C4-2B (cell line): ENCODE measurements around the gene PEBP1.
A peak's percentile ranks its signal among the peaks of the same experiment; 100 is the strongest.

Experiments used
- H3K27ac ChIP-seq: fragments of 450-650 bp; 2 replicates; pipeline ENCODE4 v1.5.1; 2017
- ZFX ChIP-seq: fragments of 450-650 bp; IDR thresholded peaks from 2 replicates; pipeline ENCODE4 v1.6.1; 2017
- TF ChIP-seq, protein P1 (sequence below): fragments of 450-650 bp; conservative IDR thresholded peaks from 2 replicates; pipeline ENCODE4 v1.5.1; 2017; ENCODE audit warnings: mild to moderate bottlenecking

PEBP1 gene

DNA sequence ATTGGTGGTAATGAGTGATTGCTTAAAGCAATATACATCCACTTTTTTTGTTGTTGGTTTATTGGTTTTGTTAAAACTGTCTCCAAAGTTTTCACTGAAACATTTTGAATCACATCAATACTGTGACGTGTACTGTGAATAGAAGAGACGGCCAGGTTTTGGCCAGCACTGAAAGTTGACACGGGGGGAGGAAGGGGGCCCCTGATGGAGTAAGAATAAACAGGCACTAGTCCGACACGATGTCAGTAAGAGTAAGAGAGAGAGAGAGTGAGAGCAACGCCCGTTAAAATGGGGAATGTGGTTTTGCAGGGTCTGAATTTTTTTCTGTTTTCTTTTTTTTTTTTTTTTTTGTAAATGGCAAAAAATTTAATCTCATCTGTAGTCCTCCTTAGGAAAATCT, 14.7 kb downstream of the PEBP1 start:
- TF ChIP-seq, protein P1, sequence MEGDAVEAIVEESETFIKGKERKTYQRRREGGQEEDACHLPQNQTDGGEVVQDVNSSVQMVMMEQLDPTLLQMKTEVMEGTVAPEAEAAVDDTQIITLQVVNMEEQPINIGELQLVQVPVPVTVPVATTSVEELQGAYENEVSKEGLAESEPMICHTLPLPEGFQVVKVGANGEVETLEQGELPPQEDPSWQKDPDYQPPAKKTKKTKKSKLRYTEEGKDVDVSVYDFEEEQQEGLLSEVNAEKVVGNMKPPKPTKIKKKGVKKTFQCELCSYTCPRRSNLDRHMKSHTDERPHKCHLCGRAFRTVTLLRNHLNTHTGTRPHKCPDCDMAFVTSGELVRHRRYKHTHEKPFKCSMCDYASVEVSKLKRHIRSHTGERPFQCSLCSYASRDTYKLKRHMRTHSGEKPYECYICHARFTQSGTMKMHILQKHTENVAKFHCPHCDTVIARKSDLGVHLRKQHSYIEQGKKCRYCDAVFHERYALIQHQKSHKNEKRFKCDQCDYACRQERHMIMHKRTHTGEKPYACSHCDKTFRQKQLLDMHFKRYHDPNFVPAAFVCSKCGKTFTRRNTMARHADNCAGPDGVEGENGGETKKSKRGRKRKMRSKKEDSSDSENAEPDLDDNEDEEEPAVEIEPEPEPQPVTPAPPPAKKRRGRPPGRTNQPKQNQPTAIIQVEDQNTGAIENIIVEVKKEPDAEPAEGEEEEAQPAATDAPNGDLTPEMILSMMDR = no peak
- no peak for TF ChIP-seq ZFX
- H3K27ac ChIP-seq = no peak overlapping the region

DNA sequence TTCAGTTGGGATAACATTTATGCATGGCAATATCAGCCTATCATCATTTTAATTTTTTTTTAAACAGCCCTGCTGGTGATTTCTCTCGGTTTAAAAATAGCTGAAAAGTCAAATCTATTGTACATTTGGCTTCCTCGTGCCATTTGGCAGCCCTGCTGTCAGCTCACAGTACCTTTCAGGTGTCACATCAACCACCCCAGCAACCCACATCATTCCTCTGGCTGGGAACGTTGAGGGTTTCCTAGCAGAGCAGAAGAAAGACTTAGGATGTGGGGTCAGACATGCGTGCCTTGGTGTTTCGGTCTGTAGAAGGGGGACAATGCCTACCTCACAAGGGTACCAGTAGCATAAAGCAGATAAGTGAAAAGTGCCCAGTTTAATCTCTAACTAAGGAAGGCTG, 15.8 kb downstream of the PEBP1 start:
- TF ChIP-seq ZFX = no peak
- TF ChIP-seq, protein P1 = no peak
- no peak overlapping the region for H3K27ac ChIP-seq

DNA sequence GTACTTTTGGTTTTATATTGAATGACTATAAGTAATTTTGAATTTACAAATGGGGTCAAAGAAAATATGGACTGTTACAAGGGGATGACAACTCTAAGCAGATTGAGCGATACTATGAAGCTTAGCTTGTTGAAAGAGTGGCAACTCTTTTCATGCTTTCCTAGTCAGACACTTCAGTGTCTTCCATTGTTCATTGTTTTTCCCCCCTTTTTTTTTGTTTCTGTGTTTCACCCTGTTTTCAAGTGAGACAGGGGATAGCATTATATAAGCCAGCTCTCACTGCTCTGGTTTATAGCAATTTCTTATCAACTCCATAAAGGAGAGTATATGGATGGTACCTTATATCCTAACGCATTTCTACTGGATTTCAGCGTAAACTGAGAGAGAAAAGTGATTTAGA, 24.6 kb downstream of the PEBP1 start:
- H3K27ac ChIP-seq = no peak overlapping the region
- TF ChIP-seq ZFX = no peak
- TF ChIP-seq, protein P1 = no peak

DNA sequence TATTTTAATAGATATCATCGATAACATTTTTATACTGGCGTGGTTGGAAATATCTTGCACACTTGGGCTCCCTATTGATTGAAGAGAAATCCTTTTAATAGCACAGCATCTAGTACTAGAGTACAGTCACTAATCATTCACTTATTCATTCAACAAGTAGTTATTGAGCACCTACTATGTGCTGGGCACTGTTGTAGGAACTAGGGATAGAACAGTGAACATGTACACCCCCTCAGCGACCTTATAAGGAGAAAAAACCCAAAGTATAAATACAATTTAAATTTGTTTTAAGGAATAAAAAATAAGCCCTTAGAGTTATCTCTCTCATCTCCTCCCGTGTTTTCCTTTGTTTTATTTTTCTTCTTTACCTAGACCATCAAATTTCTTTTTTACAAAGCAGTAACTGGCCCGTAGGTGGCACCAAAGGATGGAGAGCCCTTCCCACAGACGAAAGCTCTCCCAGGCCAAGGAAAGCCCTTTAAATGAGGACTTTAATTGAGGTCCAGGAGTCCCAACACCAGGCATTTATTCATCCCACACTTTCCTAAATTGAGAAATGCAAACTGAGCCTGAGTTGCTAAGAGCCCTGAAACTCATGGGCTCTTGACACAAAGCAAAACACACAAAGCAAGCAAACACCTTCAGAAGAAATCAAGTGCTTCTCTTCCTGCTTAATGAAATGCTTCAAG, 29.0 kb downstream of the PEBP1 start:
- no peak overlapping the region for H3K27ac ChIP-seq

DNA sequence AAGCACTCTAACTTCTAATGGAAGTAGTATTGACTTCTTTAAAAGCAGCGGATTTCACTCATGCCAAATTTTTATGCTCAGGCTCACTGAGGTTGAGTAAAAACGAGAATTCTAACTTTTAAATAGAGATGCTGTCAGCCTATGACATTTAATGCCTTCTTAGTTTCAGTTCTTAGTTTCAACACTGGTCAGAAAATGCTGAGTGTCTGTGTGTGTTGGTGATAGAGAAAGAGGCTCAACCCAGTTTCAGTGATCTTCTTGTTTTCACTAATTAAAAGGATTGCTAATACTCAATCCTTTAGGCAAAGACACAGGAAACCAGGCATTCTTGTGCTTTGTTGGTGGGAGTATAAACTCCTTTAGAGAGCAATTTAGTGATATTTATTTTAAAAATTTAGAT, 31.0 kb downstream of the PEBP1 start:
- no peak overlapping the region for H3K27ac ChIP-seq
- TF ChIP-seq ZFX = no peak
- TF ChIP-seq, protein P1 = no peak

More for the DNA sequence above, 29.0 kb downstream of the PEBP1 start:
- no peak for TF ChIP-seq ZFX
- TF ChIP-seq, protein P1 = peak; percentile 68

DNA sequence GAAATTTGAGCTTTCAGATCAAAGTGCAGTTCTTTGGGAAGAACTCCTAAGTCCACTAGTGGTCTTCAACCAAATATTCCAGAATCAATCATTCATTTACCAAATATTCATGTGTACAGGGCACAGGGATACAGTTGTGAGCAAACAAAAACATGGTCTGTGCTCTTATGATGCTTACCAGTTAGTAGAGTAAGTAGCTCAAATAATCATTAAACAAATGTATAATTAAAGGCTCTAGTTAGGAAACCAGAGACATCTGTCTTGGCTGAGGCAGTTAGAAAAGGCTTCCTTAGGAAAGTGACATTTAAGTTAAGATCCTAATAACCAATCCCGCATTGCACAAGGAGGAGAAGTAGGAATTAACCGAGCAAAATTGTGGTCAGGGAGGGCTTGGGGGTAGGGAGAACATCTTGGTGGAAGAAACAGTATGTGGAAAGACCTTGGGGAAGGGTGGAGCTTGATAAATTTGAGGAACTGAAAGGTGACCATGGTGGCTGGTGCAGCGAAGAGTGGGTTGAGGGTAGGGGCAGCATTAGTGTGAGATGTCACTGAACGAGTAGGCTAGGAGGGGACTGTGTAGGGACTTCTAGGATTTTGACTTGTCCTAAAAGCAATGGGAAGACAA, 40.0 kb downstream of the PEBP1 start:
- H3K27ac ChIP-seq = no peak overlapping the region
- no peak for TF ChIP-seq ZFX
- TF ChIP-seq, protein P1 = no peak

DNA sequence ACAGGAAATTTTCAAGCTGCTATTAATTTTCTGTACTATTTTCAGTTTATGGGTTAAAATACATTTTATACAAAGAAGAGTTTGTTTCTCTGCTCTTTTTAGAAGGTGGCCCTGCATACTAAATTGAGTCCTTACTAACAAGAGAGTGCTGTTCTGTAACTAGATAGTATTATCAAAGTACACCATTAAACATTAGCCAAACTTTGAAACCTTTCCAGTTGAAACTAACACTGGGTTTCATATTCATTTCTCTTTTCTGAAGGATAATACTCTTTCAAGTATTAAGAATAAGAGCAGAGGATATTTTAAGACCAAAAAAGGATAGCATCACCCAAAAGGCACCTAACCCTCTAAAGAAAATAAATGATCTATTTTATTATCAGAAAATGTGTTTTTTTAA, 47.2 kb downstream of the PEBP1 start:
- TF ChIP-seq, protein P1 = no peak
- TF ChIP-seq ZFX = no peak
- no peak overlapping the region for H3K27ac ChIP-seq
